Fibroblast of skin of left biceps (primary cell): ENCODE measurements around the gene CDHR1.

Source experiments
- DNase-seq, 2 experiments: peaks; one replicate each; pipeline ENCODE4 v3.0.0-alpha.2; 2013; ENCODE audit warnings: low read depth in 2 of 2

The CDHR1 gene

DNA sequence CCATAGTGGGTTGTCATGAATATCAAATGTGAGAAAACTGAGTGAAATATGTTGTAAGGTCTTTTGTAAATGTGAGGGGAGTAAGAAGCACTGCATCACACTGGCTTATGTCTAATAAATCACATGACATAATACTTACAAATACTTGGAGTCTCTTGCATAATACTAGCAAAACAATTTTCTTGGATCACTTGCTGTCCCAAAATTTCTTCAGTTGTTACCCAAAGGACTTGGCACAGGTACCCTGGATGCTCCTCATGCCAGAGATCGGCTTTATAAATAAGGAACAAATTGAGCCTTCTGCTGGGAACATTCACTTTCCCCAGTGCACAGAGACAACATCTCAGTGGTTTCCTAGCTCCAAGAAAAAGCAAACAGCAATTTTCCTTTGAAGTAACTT lies 36.0 kb downstream of the CDHR1 start:
- no peak for DNase-seq

DNA sequence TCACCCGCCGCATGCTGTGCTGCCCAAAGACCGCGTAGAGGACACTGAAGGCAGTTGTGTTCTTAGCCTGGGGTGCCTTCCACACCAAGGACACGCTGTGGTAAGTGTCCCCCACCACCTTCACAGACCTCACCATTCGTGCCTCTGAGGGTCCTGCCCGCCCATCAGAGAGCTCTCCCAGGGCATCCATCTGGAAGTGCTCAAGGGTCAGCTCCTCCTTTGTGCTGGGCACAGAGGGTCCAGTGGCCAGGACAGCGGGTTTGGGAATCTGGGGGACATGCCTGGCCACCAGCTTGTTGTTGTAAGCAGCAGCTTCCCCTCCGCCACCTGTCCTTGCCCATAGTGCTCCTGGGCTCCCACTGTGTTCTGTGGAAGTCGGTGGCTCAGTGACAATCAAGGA lies 38.0 kb downstream of the CDHR1 start:
- no peak for DNase-seq

DNA sequence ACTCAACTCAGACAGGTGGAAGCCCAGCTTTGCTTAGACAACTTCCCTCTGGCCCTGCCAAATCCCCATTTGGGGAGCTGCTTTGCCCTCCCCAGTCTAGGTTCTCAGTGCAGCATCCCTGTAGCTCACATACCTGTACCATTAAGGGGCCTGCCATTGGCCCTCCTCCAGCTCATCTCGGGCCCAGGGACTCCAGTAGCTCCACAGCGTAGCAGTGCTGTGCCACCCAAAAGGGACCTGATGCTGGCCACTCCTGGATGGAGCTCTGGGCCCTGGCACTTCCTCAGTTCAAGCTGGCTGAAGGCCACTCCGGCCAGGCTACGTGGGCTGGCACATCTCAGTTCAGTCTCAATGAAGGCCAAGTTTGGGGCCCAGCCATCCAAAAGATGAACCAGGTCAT lies 39.6 kb downstream of the CDHR1 start:
- no peak for DNase-seq

DNA sequence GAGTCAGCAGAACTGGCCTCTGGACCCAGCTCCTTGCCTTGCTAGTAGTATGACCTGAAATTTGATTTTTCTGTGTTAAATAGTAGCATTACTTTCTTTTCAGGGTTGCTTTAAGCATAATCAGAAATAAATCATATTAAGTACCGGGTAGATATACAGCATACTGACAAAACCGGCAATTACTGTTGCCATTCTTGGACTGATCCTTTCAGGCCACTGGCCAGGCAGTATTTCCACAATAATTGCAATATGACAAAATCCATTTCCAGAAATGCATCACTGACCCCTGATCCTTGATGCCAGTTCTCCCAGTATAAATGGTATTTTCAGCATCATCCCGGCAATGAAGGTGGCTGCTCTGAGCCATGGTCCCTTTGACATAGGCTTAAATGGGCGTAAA lies 40.1 kb downstream of the CDHR1 start:
- DNase-seq: no peak

DNA sequence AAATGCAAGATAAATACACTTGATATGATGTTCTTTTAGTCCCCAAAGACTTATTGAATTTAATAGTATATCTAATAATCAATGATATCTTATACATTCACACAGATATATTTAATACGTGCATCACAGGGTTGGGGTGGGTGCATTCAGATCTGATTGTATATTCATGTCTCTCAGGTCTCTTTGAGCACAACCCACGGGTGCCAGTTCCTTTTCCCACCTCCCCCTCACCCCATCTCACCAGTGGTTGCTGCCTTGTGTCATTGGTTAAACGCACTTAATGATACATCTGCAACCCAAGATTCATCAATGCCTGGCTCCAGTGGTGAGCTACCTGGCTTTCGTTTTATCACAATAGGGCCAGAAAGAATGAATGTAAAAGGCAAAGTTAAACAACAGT lies 40.8 kb downstream of the CDHR1 start:
- no peak for DNase-seq

DNA sequence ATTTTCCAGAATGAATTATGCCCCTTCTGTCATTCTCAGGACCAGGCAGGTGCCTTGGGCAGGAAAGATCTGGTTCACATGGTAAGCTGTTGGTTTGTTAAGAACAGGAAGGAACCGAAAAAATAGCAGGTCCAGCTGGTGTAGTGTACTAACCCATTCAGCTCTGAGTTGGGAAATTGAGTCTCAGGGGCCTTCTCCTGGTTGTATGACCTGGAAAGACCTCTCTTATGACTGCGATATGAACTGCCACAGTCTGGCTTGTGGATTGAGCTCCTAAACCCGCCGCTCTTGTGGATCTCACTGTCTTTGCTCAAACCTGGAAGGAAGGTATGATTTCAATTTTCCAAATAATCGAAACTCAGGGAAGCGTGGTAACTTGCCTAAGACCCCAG lies 42.5 kb downstream of the CDHR1 start:
- DNase-seq: no peak

DNA sequence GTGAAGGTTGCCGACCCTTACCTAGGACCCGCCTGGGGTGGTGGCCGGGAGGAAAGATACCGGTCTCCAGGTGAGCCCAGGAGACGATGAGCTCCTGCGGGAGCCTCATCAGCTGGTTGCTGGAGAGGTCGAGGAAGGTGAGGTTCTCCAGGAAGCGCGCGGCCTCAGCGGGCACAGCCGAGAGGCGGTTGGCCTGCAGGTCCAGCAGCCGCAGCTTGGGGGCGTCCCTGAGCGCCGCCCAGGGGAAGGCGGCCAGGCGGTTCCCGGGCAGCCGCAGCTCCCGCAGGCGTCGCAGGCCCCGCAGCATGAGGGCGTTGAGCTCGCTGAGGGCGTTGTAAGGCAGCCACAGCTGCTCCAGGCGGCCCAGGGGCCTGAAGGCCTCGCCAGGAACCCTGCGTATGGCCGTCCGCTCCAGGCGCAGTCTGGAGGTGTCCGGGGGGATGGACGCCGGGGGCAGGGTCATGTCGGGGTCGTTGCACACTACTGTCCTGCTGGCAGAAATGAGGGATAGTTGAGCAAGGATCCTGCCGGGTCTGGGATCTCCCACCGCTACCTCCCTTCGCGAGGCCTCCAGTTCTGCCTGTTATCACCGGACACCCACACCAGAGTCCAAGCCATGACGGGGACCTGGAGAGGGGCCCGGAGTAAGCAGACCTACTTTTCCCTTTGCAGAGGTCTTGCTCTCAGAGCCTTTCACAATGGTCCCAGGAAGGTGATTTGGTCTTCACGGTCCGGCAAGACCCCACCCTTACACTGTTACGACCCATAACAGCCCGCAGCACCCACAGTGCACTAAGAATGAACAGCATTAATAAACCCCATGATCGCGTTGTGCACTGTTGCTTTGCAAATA lies 43.1 kb downstream of the CDHR1 start:
- no peak for DNase-seq

DNA sequence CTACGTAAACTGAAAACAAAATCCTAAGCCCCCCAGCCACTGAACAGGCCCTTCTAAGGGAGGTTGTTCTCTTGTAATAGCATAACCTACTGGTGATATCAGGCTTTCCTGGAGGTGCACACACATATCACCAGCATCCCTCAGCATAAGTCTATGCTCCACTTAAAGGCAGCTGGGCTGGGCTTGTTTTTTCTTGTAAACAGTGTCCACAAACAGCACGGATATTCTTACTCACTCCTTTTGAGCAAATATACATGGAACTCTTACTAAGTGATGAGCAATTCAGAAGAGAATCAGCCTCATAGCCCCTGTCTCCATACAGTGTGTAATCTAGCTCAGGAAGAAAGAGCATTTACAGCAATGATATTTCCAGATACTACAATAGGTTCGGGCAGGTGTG lies 44.6 kb downstream of the CDHR1 start:
- no peak for DNase-seq

DNA sequence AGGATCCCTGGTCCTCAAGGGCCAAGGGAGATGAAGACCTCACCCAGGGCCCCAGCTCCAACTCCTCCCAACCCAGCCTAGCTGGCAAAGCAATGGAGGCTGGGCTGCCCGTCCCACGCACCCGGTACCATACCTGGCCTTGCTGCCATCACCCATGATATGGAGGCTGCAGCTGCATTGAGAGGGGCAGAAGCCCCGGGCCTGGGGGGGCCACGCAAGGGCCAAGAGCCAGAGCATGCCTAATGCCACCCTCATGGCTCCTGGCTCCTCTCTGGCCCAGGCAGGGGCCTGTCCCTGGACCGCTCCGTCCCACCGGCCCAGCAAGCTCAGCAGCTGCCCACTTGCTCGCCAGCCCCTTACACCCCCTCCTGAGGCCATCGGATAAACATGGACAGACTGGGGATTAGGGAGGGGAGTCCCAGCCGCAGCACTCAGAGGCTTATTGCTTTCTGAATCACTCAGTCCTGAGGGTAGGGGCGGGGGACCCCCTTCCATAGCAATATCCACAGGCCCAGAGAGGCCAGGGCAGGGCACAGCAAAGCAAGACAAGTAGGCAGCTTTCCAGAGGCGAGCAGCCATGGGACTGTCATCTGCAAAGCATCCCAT lies 47.0 kb downstream of the CDHR1 start, which contains the start of gene LRIT1:
Gene LRIT1, minus strand, starts transcription at position 362 of the 606 bp plus-strand sequence. Its CDS starts 107 bp downstream, at position 255.
- DNase-seq: no peak

DNA sequence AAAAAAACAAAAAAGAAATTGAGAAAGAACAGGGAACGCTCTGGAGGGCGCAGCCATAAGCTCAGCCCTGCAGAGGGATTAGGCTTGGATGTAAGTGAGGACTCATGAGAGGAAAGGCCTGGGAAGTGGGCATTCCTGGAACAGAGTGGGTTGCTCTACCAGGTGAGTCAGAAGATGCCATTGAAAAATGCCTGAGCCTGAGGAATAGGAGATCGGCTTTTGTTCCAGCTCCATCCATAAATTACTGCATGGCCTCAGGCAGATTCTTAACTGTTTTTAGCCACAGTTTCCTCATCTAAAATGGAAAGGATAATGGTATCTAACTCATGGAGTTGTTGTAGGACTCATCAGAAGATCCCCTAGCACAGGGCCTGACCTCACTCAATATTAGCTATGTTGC lies 49.4 kb downstream of the CDHR1 start:
- DNase-seq: no peak

DNA sequence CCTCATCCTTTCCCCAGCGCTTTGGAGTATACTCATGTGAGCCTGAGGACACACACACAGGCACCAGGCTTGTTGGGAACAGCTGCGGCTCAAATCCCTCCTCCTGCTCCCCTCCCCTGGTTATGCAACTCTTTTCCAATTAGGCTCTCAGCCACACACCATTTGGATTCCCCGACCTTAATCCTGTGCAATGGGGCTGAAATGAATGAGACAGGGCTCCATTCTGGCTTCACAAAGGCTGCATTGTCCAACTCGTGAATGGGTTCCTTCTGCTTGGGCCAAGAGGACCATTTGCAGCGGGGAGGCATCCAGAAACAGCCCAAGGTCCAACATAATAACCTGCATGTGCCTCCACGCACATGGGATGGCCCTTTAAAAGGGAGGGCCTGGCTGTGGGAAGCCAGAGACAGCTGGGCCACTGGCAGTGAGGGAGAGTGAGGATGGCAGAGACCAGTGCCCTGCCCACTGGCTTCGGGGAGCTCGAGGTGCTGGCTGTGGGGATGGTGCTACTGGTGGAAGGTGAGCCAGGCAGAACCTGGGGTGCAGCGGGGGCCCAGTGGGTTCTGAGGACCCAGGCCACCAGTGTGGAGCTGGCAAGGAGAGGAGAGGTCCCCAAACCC lies 50.4 kb downstream of the CDHR1 start, which contains the start of gene RGR:
Gene RGR, plus strand, starts transcription at position 403 of the 620 bp plus-strand sequence. Its CDS starts 38 bp downstream, at position 441.
- no peak for DNase-seq

DNA sequence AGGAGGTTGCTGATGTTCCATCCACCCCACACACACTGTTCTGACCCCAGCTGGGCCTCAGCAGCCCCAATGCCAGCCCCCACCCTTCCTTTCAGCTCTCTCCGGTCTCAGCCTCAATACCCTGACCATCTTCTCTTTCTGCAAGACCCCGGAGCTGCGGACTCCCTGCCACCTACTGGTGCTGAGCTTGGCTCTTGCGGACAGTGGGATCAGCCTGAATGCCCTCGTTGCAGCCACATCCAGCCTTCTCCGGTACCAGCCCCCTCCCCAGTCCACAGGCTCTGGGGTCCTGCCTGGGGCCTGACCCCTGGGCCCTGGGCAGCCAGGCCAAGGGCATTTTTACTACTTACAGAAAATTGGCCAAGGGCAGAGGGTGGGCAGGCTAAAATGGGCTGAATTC lies 53.2 kb downstream of the CDHR1 start:
- no peak for DNase-seq

DNA sequence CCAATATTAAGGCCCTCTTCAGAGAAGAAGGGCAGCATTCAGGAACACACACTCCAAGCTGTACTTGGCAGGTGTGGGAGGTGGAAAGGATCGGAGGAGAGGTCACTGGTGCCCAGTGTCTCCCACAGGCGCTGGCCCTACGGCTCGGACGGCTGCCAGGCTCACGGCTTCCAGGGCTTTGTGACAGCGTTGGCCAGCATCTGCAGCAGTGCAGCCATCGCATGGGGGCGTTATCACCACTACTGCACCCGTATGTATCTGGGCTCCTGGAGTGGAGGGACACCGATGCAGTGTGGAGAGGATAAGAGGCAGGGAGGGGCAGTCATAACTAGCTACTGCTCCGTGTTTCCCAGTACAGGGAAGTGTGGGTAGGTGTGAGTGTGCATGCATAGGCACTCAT lies 54.5 kb downstream of the CDHR1 start:
- DNase-seq: no peak

DNA sequence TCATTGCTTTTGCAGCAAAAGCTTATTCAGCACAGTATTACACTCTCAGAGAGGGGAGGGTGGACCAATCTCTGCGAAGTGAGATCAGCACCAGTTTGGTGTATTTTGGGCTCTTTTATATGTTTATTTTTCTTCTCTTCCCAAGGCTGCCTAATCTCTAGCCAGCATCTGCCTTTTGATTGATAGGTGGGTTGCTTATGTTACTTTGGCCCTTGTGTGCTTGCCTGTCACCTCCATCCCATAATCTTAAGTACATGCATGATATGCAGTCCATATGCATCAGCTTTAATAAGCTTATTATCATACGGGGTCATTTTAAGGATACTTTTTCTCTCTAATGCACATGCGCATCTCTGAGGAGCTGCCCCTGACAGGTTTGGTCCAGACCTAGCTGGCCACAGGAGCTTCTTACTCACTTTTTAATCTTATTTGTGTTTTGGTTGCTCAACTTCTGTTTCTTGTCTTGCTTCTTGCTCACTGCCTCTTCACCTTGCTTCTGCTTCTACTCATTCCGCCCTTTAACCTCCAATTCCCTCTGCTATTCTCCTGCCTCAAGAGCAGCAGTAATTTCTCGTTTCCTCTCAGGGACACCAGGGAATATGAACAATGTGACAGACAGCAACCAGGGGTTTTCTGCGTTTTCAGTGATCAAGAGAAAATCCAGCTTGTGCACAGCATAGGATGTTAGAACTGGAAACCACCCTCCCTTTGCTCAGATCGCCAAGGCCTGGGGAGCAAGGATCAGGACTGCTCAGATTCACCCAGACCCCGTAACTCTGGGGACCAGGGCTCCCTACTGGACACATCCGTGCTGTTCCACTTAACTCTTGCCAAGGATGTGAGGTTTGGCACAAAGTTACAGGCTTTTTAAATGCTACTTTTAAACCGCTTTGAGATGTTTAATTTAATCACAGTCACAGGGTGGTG lies 60.5 kb downstream of the CDHR1 start:
- DNase-seq: no peak

DNA sequence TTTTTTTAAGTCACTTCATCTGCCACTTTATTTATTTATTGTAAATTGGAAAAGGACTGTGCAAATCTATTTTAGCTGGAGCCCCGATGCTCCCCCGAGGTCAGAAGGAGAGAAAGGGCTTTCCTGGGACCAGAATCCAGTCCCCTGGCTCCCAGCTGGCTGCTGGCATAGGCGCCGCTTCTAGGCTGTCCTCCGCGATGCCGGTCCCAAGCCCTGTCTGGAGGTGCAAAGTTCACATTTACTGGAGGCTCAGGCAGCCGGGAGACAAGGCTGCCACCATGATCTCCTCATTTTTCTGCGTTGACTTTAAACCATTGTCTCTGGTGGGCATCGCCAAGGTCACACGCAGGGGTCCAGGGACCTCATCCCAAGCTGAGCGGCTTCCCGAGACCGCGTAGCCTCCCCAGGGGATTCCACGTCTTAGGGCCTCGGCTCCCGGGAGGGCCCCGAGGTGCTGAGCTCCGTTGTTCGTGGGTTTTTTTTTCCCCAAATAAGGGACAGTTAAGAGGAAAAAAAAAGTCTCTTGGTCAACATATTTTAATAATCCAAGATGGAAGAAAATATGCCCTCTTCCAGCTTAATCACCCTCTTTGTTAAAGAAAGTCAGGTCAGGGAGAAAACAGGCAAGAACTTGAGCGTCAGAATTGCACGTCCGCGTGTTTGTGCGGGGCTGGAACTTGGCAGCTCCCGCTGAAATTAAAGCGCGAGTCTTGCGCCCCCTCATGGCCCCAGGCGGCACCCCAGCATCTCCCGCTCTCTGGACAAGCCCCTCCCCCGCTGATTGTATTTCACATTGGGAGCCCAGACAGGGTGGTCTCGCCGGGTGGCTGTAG lies 62.4 kb downstream of the CDHR1 start:
- DNase-seq: no peak

DNA sequence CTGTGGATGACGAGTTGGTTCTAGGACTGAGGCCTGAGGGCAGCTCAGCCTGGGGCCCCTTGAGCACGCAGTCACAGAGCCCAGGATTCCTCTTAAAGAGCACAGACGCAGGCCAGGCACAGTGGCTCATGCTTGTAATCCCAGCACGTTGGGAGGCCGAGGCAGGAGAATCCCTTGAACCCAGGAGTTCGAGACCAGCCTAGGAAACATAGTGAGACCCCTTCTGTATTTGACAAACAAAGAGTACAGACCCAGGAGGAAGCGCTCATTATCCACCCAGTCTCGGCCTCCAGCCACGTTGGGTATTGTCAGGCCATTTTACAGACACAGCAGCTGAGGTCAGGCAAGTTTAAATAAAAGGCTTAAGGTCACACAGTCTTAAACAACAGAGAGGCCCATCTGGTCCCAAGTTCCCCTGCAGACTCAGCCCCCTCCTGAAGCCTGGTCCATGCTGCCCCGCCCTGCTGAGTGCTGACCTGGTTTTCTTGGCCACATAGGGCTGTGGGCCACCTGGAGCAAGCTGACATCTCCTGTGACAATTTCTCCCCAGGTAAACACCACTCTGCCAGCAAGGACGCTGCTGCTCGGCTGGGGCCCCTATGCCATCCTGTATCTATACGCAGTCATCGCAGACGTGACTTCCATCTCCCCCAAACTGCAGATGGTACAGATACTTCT lies 63.1 kb downstream of the CDHR1 start:
- no peak for DNase-seq

DNA sequence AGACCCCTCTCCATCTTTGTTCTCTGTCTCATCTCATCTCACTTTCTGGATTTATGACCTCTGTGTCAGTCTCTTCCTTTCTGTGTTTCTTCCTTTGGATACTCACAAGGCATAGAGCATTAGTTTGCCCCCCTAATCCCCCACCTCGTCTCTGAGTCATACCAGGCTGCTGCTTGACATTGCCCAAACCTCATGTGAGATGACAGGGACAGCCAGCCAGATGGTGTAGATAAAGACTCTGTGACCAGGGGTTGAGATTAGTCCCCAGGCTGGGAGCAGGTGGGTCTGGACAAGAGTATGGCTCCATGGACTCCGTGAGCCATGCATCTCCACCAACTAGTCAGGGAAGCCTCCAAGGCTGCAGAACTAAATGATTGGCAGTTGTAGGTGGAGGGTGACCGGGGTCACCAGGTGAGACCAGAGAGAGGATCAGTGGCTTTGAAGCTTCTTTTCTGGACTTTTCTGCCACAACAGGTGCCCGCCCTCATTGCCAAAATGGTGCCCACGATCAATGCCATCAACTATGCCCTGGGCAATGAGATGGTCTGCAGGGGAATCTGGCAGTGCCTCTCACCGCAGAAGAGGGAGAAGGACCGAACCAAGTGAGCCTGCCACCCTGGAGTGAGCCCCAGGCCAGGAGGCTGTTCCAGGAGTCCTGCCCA lies 63.8 kb downstream of the CDHR1 start:
- DNase-seq: no peak

DNA sequence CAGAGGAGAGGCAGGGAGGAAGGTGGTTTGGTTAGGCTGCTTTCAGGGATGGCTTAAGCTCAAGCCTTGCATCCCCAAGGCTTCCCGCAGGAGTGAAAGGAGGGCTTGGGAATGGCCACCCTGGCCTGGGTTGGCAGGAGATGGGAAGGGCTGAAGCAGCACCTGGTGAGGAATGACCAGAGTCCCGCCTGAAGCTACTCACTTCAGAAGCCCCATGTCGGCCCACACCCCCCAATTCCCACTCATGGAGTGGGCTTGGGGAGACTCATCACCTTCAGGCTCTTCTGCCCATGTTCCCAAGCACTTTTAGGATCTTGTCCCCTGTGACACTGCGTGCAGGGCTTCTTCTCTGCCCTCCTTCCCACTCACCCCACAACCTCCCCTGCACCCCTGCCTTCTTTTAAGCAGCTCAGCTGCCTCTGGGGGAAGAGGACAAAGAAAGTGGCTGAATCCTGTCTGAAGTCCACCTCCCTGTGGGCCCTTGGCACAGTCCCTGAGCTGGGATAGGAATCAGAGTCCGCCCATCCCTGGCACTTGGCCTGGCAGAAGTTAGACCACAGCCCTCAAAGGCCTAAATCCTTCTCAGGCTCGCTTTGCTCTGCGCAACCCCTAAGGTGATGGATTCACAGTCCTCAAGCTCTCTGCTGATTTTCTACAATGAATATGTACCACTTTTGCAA lies 67.0 kb downstream of the CDHR1 start:
- no peak for DNase-seq
